Limb (tissue), 2 donors: ENCODE results near the gene CYP2E1.
"Not testable (repeated sequence)": the region's sequence is repeated elsewhere in the genome, so short reads cannot be mapped to it uniquely, and the experiment has no call there.

Source experiments
- DNase-seq, 2 donors: peaks; one replicate each; pipeline ENCODE4 v3.0.0-alpha.2; 2016; ENCODE audit errors: extremely low spot score in 2 of 2

CYP2E1 gene

GRCh38 chr10:133569801-133570200 is 42.6 kb downstream of the CYP2E1 start:
- DNase-seq, result not testable (repeated sequence)

- DNase-seq, result not testable (repeated sequence)
These were observed 44.9 kb downstream of the CYP2E1 start for GRCh38 chr10:133572055-133572454.

GRCh38 chr10:133573460-133573859 is 46.3 kb downstream of the CYP2E1 start:
- not testable (repeated sequence) for DNase-seq

GRCh38 chr10:133577037-133577436 is 49.9 kb downstream of the CYP2E1 start:
- not testable (repeated sequence) for DNase-seq
